ENCODE data around the gene MARS1.
"Not testable (repeated sequence)": the region's sequence is repeated elsewhere in the genome, so short reads cannot be mapped to it uniquely, and the experiment has no call there.

Gene MARS1

DNA sequence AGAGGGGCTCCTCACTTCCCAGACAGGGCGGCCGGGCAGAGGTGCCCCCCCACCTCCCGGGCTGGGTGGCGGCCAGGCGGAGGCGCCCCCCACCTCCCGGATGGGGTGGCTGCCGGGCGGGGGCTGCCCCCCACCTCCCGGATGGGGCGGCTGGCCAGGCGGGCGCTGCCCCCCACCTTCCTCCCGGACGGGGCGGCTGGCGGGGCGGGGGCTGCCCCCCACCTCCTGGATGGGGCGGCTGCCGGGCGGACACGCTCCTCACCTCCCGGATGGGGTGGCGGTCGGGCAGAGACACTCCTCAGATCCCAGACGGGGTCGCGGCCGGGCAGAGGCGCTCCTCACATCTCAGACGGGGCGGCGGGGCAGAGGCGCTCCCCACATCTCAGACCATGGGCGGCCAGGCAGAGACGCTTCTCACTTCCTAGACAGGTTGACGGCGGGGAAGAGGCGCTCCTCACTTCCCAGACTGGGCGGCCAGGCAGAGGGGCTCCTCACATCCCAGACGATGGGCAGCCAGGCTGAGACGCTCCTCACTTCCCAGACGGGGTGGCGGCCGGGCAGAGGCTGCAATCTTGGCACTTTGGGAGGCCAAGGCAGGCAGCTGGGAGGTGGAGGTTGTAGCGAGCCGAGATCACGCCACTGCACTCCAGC lies 7.3 kb downstream of the MARS1 start:
- DNase-seq (ENCODE audit: low read depth): not testable (repeated sequence)

DNA sequence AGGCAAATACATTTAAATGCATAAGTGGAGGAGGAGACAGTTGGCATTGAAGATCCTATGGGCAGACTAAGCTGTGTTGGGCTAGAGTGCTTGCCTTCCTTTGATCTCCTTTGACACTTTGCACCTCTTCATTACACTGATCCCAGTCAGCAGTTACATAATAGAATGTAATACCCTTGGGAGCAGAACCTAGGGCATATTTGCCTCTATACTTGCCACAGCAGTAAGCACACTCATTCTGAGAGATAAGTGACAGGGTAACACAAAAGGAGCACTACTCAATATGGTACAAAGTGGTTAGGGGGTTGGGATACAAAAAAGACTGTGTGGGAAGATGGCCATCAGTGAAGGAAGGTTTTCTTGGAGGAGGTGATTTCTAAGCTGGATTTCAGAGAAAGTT lies 9.0 kb downstream of the MARS1 start:
- no peak for DNase-seq (ENCODE audit: low read depth)

DNA sequence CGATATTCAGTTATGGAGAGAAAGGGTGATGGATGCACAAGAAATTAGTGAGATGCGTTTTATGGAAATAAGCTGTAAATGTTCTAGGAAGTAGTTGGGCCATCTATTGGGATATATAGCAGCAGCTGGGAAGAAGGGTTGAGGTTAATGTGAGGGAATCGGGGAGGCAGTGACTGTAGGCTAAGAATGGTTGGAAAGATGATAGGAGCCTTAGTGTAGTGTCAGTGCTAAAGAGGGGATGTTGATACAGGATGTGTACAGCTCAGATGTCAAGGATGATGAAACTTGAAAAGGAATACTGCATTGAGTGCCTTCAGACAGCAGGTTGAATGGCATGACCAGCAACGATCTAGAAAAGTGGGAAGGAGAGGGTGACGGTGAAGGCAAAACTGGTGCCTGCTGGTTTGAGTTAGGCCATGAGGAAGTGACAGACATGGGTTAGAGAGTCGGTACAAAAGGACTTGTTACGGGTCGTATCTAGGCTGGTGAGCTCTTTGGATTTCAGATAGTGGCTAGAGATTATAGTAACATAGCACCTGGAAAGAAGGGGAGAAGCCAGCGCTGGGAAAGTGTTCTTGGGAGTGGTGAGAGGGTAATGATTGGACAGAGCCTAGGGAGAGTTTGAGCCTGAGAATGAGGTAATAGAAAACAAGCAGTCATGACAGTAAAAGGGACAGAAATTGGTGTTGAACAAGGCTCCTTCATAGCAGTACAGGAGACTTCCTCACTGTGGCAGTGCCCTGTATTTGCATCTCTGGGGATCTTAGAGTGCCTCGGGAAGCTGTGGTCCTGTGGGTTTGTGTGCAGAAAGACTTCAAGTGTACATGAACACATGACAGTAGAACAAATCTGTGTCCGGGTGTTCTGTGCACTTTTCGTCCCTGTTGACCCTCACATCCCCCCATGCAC lies 9.6 kb downstream of the MARS1 start:
- DNase-seq (ENCODE audit: low read depth): no peak

DNA sequence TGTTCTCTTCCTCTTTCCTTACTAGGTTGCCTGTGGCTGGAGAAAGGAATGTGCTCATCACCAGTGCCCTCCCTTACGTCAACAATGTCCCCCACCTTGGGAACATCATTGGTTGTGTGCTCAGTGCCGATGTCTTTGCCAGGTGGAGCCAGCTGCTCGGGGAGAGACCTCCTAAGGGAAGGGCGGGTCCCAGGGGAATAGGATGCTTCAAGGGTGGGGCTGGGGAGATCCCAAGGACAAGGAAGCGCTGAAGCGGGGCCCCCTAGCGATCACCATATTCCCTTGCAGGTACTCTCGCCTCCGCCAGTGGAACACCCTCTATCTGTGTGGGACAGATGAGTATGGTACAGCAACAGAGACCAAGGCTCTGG lies 10.2 kb downstream of the MARS1 start:
- DNase-seq (ENCODE audit: low read depth): no peak

DNA sequence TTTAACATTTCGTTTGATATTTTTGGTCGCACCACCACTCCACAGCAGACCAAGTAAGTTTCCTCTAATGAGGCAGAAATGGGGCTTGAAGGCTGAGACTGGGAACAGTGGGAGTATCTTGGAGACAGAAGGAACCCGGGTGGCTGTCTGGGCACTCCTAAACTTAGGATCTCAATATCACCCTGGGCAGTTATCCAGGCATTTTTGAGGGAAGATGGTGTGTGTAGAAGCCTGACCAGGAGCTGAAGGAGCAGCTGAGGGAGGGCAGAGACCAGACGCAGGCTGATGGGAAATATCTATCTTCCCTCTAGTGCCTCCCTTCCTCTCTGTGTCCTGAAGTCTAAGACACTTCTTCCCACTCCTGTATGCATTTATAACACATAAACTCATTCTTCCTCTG lies 10.7 kb downstream of the MARS1 start:
- DNase-seq (ENCODE audit: low read depth): no peak

DNA sequence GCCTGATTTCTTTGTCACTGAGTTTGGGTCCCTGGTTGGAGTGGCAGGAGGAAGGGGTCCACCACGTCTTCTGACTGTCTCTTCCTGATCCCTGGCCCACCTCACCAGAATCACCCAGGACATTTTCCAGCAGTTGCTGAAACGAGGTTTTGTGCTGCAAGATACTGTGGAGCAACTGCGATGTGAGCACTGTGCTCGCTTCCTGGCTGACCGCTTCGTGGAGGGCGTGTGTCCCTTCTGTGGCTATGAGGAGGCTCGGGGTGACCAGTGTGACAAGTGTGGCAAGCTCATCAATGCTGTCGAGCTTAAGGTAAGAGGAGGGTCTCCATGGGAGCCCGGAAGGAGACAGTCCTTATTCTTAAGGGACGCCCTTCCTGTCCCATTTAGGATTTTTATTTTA lies 12.3 kb downstream of the MARS1 start:
- DNase-seq (ENCODE audit: low read depth): no peak

DNA sequence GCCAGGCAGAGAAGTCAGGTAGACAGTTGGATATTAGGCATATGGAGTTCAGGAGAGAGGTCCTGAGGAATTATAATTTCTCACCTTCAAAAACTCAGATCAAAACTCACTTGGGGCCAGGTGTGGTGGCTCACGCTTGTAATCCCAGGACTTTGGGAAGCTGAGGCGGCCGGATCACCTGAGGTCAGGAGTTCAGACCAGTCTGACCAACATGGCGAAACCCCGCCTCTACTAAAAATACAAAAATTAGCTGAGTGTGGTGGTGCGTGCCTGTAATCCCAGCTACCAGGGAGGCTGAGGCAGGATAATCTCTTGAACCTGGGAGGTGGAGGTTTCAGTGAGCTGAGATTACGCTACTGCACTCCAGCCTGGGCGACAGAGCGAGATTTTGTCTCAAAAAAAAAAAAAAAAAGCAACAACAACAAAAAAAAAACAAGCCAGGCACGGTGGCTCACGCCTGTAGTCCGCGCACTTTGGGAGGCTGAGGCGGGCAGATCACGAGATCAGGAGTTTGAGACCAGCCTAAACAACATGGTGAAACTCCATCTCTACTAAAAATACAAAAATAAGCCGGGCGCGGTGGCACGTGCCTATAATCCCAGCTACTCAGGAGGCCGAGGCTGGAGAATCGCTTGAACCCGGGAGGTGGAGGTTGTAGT lies 14.6 kb downstream of the MARS1 start:
- DNase-seq (ENCODE audit: low read depth): not testable (repeated sequence)

DNA sequence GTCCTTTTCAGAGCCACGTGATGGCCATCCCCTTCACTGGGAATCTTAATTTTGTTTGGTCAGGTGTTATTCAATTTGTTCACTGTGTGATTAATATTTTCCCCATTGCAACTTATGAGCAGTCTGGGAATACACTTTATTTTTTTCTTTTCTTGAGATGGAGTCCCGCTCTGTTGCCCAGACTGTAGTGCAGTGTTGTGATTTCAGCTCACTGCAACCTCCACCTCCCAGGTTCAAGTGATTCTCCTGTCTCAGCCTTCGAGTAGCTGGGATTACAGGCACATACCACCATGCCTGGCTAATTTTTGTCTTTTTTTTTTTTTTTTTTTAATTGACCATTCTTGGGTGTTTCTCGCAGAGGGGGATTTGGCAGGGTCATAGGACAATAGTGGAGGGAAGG lies 18.7 kb downstream of the MARS1 start:
- not testable (repeated sequence) for DNase-seq (ENCODE audit: low read depth)

DNA sequence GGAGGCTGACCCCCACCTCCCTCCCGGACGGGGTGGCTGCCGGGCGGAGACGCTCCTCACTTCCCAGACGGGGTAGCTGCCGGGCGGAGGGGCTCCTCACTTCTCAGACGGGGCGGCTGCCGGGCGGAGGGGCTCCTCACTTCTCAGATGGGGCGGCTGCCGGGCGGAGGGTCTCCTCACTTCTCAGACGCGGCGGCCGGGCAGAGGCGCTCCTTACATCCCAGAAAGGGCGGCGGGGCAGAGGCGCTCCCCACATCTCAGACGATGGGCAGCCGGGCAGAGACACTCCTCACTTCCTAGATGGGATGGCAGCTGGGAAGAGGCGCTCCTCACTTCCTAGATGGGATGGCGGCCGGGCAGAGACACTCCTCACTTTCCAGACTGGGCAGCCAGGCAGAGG lies 19.9 kb downstream of the MARS1 start:
- DNase-seq (ENCODE audit: low read depth): not testable (repeated sequence)

DNA sequence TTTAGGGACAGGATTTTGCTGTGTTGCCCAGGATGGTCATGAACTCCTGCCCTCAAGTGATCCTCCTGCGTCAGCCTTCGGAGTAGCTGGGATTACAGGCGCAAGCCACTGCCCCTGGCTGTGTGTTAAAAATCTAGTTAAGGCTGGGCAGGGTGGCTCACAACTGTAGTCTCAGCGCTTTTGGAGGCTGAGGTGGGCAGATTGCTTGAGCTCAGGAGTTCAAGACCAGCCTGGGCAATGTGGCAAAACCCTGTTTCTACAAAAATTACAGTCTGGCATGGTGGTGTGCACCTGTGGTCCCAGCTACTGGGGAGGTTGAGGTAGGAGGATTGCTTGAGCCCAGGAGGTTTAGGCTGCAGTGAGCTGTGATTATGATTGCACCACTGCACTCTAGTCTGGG lies 23.3 kb downstream of the MARS1 start:
- no peak for DNase-seq (ENCODE audit: low read depth)

DNA sequence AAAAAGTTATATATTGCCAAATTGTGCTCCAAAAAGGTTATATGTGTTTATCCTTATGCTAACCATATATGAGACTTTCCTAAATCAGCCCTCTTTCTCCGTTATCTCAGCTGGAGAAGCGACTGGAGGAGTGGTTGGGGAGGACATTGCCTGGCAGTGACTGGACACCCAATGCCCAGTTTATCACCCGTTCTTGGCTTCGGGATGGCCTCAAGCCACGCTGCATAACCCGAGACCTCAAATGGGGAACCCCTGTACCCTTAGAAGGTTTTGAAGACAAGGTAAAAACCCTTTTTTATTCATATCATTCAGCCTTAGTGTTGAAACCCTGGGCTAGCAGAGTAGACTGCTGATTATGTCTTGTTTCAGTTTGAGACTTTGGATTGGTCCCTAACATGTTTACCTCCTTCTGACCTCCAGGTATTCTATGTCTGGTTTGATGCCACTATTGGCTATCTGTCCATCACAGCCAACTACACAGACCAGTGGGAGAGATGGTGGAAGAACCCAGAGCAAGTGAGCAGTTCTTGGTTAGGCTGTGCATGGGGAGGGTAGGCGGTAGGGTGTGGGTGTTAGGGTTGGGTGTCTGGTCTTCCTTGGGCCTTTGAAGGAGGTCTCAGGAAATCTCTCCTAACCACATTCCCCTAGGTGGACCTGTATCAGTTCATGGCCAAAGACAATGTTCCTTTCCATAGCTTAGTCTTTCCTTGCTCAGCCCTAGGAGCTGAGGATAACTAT lies 23.9 kb downstream of the MARS1 start:
- DNase-seq (ENCODE audit: low read depth): no peak

DNA sequence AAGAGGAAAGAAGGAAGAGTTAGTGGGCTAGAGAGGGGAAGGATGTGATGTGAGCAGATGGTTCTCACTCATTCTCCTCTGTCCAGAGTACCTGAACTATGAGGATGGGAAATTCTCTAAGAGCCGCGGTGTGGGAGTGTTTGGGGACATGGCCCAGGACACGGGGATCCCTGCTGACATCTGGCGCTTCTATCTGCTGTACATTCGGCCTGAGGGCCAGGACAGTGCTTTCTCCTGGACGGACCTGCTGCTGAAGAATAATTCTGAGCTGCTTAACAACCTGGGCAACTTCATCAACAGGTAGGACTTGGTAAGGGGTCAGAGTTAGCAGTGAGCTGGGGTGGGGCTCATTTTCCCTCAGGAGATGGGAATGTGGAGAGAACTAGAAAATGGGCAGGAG lies 24.8 kb downstream of the MARS1 start:
- no peak for DNase-seq (ENCODE audit: low read depth)

DNA sequence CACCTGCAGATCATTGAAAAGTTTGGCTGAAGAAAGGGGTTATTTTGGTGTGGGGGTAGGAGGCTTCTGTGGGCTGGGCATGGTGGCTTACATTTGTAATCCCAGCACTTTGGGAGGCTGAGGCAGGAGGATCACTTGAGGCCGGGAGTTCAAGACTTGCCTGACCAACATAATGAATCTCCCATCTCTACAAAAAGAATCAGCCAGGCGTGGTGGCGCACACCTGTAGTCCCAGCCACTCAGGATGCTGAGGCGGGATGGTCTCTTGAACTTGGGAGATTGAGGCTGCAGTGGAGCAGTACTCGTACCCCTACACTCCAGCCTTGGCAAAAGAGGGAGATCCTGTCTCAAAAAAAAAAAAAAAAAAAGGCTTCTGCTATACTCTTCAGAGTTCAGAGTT lies 25.4 kb downstream of the MARS1 start:
- no peak for DNase-seq (ENCODE audit: low read depth)

DNA sequence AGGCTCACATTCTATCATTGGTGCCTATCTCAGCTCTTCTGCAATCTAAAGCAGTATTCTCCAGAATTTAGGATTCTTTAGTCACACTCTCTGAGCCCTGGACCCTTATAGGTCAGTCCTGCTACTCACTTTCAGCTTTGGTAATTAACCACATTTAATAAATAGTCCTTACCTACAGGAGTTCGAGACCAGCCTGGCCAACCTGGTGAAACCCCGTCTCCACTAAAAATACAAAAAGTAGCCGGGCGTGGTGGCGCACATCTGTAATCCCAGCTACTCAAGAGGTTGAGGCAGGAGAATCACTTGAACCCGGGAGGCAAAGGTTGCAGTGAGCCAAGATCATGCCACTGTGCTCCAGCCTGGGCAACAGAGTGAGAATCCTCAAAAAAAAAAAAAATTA lies 25.8 kb downstream of the MARS1 start:
- DNase-seq (ENCODE audit: low read depth): not testable (repeated sequence)

DNA sequence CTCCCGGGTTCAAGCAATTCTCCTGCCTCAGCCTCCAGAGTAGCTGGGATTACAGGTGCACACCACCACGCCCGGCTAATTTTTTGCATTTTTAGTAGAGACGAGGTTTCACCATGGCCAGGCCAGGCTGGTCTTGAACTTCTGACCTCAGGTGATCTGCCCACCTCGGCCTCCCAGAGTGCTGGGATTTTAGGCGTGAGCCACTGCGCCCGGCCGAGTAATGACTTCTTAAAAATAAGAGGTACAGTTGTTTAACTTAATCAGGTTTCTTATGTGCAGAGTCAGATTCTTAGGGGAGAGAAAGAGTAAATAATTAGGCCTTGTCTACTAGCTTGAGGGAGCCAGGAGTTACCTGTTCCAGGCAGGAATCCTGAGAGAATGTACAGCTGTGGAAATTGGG lies 26.4 kb downstream of the MARS1 start:
- DNase-seq (ENCODE audit: low read depth): not testable (repeated sequence)

DNA sequence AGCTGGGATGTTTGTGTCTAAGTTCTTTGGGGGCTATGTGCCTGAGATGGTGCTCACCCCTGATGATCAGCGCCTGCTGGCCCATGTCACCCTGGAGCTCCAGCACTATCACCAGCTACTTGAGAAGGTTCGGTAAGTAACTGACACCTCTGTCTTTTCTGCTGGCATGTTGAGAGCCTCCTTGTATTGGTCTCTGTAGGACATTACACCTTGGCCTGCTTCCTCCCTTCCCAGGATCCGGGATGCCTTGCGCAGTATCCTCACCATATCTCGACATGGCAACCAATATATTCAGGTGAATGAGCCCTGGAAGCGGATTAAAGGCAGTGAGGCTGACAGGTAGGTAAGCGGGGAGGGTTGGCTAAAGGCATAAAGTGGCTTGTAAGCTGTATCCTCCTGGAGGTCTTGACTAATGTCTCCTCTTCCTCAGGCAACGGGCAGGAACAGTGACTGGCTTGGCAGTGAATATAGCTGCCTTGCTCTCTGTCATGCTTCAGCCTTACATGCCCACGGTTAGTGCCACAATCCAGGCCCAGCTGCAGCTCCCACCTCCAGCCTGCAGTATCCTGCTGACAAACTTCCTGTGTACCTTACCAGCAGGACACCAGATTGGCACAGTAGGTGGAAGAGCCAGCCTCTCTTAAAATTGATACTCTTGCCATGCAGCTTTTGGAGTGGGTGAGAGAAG lies 27.0 kb downstream of the MARS1 start:
- DNase-seq (ENCODE audit: low read depth): no peak

DNA sequence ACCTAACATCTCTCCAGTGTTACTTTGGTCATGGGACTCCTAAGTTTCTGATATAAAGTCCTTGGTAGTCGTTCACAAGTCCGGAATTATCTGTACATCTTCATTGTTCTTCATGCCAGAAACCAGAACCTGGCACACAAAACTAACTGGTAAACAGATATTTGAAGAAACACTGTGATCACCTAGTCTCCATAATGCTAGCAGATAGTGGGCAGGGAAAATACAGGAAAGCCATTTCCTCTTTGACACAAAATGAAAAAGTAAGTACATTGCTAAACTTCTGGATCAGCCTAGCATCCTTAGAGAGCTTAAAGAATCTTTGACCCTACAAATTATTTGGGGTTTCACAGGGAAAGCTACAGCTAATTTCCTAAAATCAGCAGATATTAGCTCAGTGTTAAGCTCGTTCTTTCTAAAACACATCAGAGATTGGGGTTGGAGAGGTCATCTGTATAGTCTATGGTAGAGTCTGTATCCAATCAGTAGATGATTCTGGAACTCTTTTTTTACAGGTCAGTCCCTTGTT lies 27.6 kb downstream of the MARS1 start:
- DNase-seq (ENCODE audit: low read depth): no peak

DNA sequence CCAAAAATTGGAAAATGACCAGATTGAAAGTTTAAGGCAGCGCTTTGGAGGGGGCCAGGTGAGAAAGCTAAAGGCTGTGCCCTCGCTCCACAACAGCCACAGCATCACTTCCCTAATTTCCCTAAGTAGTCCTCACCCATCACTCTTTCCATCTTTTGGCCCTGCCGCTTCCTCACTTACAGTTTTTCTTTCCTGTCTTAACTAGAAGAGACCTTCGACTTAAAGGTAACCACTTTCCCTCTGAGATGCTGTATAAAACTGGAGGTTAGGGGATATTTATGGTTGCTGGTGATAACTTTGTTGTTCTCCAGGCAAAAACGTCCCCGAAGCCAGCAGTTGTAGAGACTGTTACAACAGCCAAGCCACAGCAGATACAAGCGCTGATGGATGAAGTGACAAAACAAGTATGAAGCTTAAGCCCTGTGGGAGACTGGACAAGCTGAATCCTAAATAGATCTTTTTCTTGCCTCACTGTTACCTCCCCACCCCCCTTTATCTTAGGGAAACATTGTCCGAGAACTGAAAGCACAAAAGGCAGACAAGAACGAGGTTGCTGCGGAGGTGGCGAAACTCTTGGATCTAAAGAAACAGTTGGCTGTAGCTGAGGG lies 28.2 kb downstream of the MARS1 start:
- no peak for DNase-seq (ENCODE audit: low read depth)

DNA sequence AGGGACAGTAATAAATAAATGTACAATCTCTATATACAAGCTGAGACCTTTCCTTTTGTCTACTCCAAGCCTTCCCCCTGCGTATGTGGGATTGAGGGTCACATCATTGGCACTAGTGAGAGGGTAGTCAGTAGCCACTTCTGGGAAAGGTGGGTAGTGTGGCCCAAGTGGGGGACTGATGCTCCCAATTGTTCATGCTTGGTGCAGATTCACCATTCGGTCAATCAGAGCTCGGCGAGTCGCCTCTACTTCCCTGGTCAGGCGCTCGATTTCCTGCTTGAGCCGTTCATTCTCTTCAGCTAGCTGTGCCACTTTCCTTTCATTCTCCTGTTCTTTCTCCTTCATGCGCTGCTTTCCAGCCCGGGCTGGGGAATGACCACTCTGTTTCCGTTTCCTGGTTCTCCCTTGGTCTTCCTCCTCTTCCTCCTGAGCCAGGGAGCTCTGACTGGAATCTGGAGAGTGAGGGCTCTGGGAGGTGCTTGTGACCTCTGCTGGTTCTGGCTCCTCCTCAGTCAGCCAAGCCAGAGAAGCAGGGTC lies 28.8 kb downstream of the MARS1 start:
- no peak for DNase-seq (ENCODE audit: low read depth)

DNA sequence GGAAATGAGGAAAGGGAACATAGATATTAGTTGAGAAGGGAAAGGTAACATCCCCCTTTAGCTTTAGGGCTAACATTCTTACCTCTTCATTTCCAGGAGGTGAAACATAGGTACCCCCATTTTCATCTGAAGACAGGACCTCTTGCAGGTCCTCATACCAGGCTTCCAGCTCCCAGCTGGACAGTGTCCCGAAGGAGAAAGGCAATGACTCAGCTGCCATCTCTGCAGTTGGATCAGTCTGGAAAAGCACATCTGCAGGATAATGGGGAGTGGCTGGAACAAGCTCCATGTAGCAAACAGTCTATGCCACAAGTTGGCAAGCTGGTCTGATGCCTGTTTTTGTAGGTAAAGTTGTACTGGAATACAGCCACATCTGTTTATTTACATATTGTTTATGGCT lies 29.3 kb downstream of the MARS1 start:
- no peak for DNase-seq (ENCODE audit: low read depth)

DNA sequence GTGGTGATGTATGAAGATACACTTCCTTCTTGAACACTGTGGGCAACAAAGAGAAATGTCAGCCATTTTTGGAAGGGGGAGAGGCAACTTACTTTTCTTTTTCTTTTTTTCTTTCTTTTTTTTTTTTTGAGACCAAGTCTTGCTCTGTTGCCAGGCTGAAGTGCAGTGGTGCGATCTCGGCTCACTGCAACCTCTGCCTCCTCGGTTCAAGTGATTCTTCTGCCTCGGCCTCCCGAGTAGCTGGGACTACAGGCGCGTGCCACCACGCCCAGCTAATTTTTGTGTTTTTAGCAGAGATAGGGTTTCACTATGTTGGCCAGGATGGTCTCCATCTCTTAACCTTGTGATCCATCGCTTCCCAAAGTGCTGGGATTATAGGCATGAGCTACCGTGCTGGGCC lies 29.9 kb downstream of the MARS1 start:
- not testable (repeated sequence) for DNase-seq (ENCODE audit: low read depth)

Data from activated T-cell treated with anti-CD3 and anti-CD28 coated beads for 48 hours (primary cell).